A673 (cell line): ENCODE results near the gene UNG. TPM values are rescaled to one million over a fixed set of nuclear protein-coding genes. Genes with fewer than 3 reads are reported as not detected.

ENCODE experiments used
- BruUV-seq: library from RNA; stranded (reverse); fragments of 400-500 nt; replicated peaks from 2 replicates; lab custom pipeline; 2021; lab: Mats Ljungman, UMichigan
- CTCF ChIA-PET: fragments of 300-600 bp; sonication (Branson Sonifier 250); formaldehyde crosslinking; loops from one replicate; lab custom pipeline; 2022; ENCODE audit warnings: antibody characterized with exemption; lab: Charles Lee
- POLR2A ChIA-PET: fragments of 300-600 bp; sonication (Branson Sonifier 250); formaldehyde crosslinking; loops from one replicate; lab custom pipeline; 2022; ENCODE audit warnings: antibody characterized with exemption; ENCODE audit not compliant: low non-redundant PET; lab: Charles Lee
- DNase-seq: peaks from one replicate; pipeline ENCODE4 v3.0.0-alpha.2; 2015; ENCODE audit warnings: low spot score
- H3K27ac ChIP-seq: fragments of 200-600 bp; sonication (generic); 2 replicates; pipeline ENCODE4 v1.5.1; 2016; ENCODE audit warnings: mixed run types, low read depth, mild to moderate bottlenecking, mixed read lengths, antibody characterized with exemption, low read length; ENCODE audit not compliant: poor library complexity, severe bottlenecking
- H3K27me3 ChIP-seq: fragments of 200-600 bp; sonication (generic); replicated peaks from 2 replicates; pipeline ENCODE4 v1.6.1; 2017; ENCODE audit warnings: mixed run types, low read depth, mild to moderate bottlenecking, mixed read lengths, antibody characterized with exemption, low read length; ENCODE audit not compliant: insufficient read depth, poor library complexity
- H3K36me3 ChIP-seq: fragments of 200-600 bp; sonication (generic); 2 replicates; pipeline ENCODE4 v1.6.1; 2016; ENCODE audit warnings: mixed run types, mild to moderate bottlenecking, mixed read lengths, antibody characterized with exemption, low read length; ENCODE audit not compliant: insufficient read depth, poor library complexity, severe bottlenecking
- H3K4me1 ChIP-seq: fragments of 200-600 bp; sonication (generic); 2 replicates; pipeline ENCODE4 v1.6.1; 2017; ENCODE audit warnings: mixed run types, mild to moderate bottlenecking, mixed read lengths, antibody characterized with exemption, low read length; ENCODE audit not compliant: insufficient read depth, poor library complexity, severe bottlenecking
- H3K4me3 ChIP-seq: fragments of 200-600 bp; sonication (generic); 2 replicates; pipeline ENCODE4 v1.5.1; 2016; ENCODE audit warnings: low read depth, mixed run types, mild to moderate bottlenecking, mixed read lengths, low read length; ENCODE audit not compliant: poor library complexity, severe bottlenecking
- H3K9me3 ChIP-seq: fragments of 200-600 bp; sonication (generic); 2 replicates; pipeline ENCODE4 v1.6.1; 2016; ENCODE audit warnings: mixed run types, low read depth, mild to moderate bottlenecking, mixed read lengths, antibody characterized with exemption, low read length; ENCODE audit not compliant: poor library complexity, severe bottlenecking
- CTCF ChIP-seq: fragments of 300-800, 200-600 bp; sonication (generic); conservative IDR thresholded peaks from 2 replicates; pipeline ENCODE4 v1.5.1; 2017; ENCODE audit warnings: low read depth, mild to moderate bottlenecking, antibody characterized with exemption, low read length, moderate library complexity, mixed read lengths
- EZH2 ChIP-seq: fragments of 200-600 bp; sonication (generic); IDR thresholded peaks from 2 replicates; pipeline ENCODE4 v1.6.1; 2017; ENCODE audit warnings: borderline replicate concordance, low read depth, mild to moderate bottlenecking, mixed read lengths, antibody characterized with exemption, low read length; ENCODE audit not compliant: poor library complexity, severe bottlenecking
- intact Hi-C: fragments of 100-400 bp; cut with micrococcal nuclease; formaldehyde crosslinking; loops from one replicate; pipeline ENCODE4 v1.10.0; 2022; ENCODE audit not compliant: unreplicated experiment
- total RNA-seq: library from RNA; stranded (reverse); gene quantifications from 2 replicates; pipeline ENCODE4 v1.2.3, GENCODE V29; 2021

UNG gene
- total RNA-seq, 1 experiment from 2014 or later: 58.5 TPM

- no peak for TF ChIP-seq EZH2
- no peak for TF ChIP-seq CTCF
- H3K4me3 ChIP-seq: no peak overlapping the region
- no peaks in the 10 kb centered on the region for H3K27me3 ChIP-seq
- CTCF ChIA-PET: no interaction called here
- H3K36me3 ChIP-seq: no peaks in the 10 kb centered on the region
- no peaks in the 10 kb centered on the region for H3K4me1 ChIP-seq
- intact Hi-C loops: no loop called here
- H3K27ac ChIP-seq: no peak overlapping the region
- no TSS peak for BruUV-seq
- POLR2A ChIA-PET: no interaction called here
- no peaks in the 10 kb centered on the region for H3K9me3 ChIP-seq
- DNase-seq: no peak
Measured at GRCh38 chr12:109130297-109131153, 33.1 kb downstream of the UNG start.

- ChIA-PET CTCF (no interaction called here), POLR2A (no interaction called here)
- no peak for DNase-seq
- Histone ChIP-seq H3K4me3 (no peak overlapping the region), H3K27ac (no peak overlapping the region), H3K27me3 (no peaks in the 10 kb centered on the region), H3K4me1 (no peaks in the 10 kb centered on the region), H3K36me3 (no peaks in the 10 kb centered on the region), H3K9me3 (peaks cover 4% of the 10 kb centered on the region)
- intact Hi-C loops: no loop called here
- no TSS peak for BruUV-seq
- no peak for TF ChIP-seq EZH2
- no peak for TF ChIP-seq CTCF
Measured at GRCh38 chr12:109131154-109132050, 34.0 kb downstream of the UNG start.

- CTCF ChIA-PET: no interaction called here
- no peaks in the 10 kb centered on the region for H3K27me3 ChIP-seq
- no peak overlapping the region for H3K27ac ChIP-seq
Measured at GRCh38 chr12:109134186-109134917, 37.0 kb downstream of the UNG start.

More at GRCh38 chr12:109134186-109134917, 37.0 kb downstream of the UNG start:
- H3K36me3 ChIP-seq: no peaks in the 10 kb centered on the region
- POLR2A ChIA-PET: no interaction called here
- no TSS peak for BruUV-seq
- no peak overlapping the region for H3K4me3 ChIP-seq
- DNase-seq: no peak
- peaks cover 8% of the 10 kb centered on the region for H3K9me3 ChIP-seq
- H3K4me1 ChIP-seq: no peaks in the 10 kb centered on the region
- no peak for TF ChIP-seq EZH2
- peak; percentile 41 for TF ChIP-seq CTCF
- intact Hi-C loops: no loop called here
